ENCODE data around the gene LITAF.
"Not testable (repeated sequence)": the region's sequence is repeated elsewhere in the genome, so short reads cannot be mapped to it uniquely, and the experiment has no call there.

The LITAF gene

GRCh38 chr16:11511801-11512200 is 74.9 kb downstream of the LITAF start:
- no peaks in the 10 kb centered on the region for H3K4me1 Mint-ChIP-seq
- H3K27me3 Mint-ChIP-seq (ENCODE audit: low read depth) = peaks cover under 1% of the 10 kb centered on the region

GRCh38 chr16:11511328-11511727 is 75.4 kb downstream of the LITAF start:
- H3K36me3 Mint-ChIP-seq (ENCODE audit: low read depth) = no peaks in the 10 kb centered on the region
- H3K27ac Mint-ChIP-seq = no peak overlapping the region
- H3K4me1 Mint-ChIP-seq = no peaks in the 10 kb centered on the region
- no peaks in the 10 kb centered on the region for H3K9me3 Mint-ChIP-seq
- TF ChIP-seq, protein P1, sequence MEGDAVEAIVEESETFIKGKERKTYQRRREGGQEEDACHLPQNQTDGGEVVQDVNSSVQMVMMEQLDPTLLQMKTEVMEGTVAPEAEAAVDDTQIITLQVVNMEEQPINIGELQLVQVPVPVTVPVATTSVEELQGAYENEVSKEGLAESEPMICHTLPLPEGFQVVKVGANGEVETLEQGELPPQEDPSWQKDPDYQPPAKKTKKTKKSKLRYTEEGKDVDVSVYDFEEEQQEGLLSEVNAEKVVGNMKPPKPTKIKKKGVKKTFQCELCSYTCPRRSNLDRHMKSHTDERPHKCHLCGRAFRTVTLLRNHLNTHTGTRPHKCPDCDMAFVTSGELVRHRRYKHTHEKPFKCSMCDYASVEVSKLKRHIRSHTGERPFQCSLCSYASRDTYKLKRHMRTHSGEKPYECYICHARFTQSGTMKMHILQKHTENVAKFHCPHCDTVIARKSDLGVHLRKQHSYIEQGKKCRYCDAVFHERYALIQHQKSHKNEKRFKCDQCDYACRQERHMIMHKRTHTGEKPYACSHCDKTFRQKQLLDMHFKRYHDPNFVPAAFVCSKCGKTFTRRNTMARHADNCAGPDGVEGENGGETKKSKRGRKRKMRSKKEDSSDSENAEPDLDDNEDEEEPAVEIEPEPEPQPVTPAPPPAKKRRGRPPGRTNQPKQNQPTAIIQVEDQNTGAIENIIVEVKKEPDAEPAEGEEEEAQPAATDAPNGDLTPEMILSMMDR (IDR thresholded peaks at IDR 0.05; ENCODE audit: unreplicated experiment in 3 of 3) = no peak
- no peak overlapping the region for H3K4me3 Mint-ChIP-seq
- H3K27me3 Mint-ChIP-seq (ENCODE audit: low read depth) = no peaks in the 10 kb centered on the region

More at GRCh38 chr16:11511801-11512200, 74.9 kb downstream of the LITAF start:
- no peaks in the 10 kb centered on the region for H3K36me3 Mint-ChIP-seq (ENCODE audit: low read depth)
- TF ChIP-seq, protein P1 (IDR thresholded peaks at IDR 0.05; ENCODE audit: unreplicated experiment in 3 of 3) = no peak
- no peaks in the 10 kb centered on the region for H3K9me3 Mint-ChIP-seq
- no peak overlapping the region for H3K4me3 Mint-ChIP-seq
- H3K27ac Mint-ChIP-seq = no peak overlapping the region

DNA sequence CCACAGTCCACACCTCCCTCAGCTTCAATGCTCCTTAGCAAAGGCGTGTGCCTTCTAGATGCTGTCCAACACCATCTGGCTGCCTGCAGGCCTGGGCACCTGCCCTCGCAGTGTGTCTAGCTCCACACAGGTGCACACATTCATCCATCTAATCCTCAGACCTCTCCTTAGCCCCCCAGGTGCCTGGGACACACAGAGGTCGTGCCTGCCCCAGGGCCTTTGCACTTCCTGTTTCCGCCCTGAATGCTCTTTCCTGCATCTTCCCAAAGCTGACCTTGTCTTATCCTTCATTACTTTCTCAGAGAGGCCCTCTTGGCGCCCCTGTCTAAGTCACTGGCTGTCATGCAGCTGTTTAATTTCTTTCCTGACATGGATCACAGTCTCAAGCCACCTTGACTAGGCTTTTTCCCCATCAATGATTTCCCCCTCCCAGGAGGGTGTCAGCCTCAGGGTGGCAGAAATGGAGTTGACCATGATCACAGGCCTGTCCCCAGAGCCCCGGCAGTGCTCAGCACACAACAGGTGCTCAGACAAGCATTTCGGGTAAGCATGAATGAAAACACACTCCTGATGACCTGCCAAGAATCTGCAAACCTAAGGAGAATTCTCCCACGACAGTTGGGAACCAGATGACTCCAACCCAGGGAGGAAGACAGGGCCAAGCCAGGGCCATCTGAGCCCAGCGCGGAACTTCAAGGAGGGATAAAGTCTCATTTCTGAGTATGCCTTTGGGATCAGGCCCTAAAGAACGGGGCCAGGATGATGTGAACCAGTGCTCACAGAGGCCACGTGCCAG is 76.3 kb downstream of the LITAF start:
- Mint-ChIP-seq H3K27me3 (ENCODE audit: low read depth) (no peaks in the 10 kb centered on the region), H3K9me3 (no peaks in the 10 kb centered on the region), H3K4me1 (no peaks in the 10 kb centered on the region), H3K36me3 (ENCODE audit: low read depth) (no peaks in the 10 kb centered on the region), H3K4me3 (no peak overlapping the region), H3K27ac (peak overlapping the region in 1 of 3 experiments; percentile 54)
- TF ChIP-seq, protein P1 (IDR thresholded peaks at IDR 0.05; ENCODE audit: unreplicated experiment in 3 of 3) = no peak

DNA sequence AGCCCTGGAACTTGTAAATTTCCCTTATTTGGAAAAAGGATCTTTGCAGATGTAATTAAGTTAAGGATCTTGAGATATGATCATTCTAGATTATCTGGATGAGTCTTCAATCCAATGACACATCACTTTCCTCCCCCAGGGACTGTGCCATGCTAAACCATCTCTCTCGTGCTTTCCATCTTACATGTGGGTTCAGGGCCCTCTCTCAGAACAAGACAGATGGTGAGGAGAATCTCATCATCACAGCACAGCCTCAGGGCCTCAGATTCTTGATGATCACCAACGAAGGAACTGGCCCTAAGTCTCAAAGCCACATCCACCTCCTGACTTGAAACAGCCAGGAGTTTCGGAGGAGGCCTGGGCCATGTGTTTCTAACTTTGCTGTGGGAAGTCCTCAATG is 78.7 kb downstream of the LITAF start:
- Mint-ChIP-seq H3K27ac (no peak overlapping the region), H3K9me3 (no peaks in the 10 kb centered on the region), H3K4me1 (no peaks in the 10 kb centered on the region), H3K4me3 (no peak overlapping the region), H3K27me3 (ENCODE audit: low read depth) (no peaks in the 10 kb centered on the region), H3K36me3 (ENCODE audit: low read depth) (no peaks in the 10 kb centered on the region)
- TF ChIP-seq, protein P1 (IDR thresholded peaks at IDR 0.05; ENCODE audit: unreplicated experiment in 3 of 3) = no peak

DNA sequence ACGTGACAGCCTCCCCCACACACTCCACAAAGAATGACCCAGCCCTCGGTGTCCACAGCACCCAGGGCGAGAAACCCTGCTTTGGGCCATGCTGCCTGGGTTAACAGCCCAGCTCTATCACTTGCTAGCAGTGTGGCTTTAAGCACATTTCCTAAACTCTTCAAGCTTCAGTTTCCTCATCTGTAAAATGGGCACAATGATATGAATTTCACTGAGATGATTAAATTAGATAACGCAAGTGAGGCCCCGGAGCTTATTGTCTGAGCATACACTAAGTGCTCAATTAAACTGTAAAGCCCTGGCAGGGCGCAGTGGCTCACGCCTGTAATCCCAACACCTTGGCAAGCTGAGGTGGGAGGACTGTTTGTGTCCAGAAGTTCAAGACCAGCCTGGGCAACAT is 79.4 kb downstream of the LITAF start:
- Mint-ChIP-seq H3K27ac (no peak overlapping the region), H3K36me3 (ENCODE audit: low read depth) (no peaks in the 10 kb centered on the region), H3K4me1 (no peaks in the 10 kb centered on the region), H3K4me3 (no peak overlapping the region), H3K9me3 (no peaks in the 10 kb centered on the region), H3K27me3 (ENCODE audit: low read depth) (no peaks in the 10 kb centered on the region)
- TF ChIP-seq, protein P1 (IDR thresholded peaks at IDR 0.05; ENCODE audit: unreplicated experiment in 3 of 3) = no peak

GRCh38 chr16:11506741-11507305 is 79.9 kb downstream of the LITAF start:
- Mint-ChIP-seq H3K27ac (no peak overlapping the region), H3K36me3 (ENCODE audit: low read depth) (no peaks in the 10 kb centered on the region), H3K9me3 (no peaks in the 10 kb centered on the region), H3K4me1 (no peaks in the 10 kb centered on the region), H3K27me3 (ENCODE audit: low read depth) (no peaks in the 10 kb centered on the region), H3K4me3 (no peak overlapping the region)
- TF ChIP-seq, protein P1 (IDR thresholded peaks at IDR 0.05; ENCODE audit: unreplicated experiment in 3 of 3) = no peak

- not testable (repeated sequence) for H3K9me3 Mint-ChIP-seq; H3K4me3 Mint-ChIP-seq; H3K4me1 Mint-ChIP-seq; H3K27ac Mint-ChIP-seq; H3K27me3 Mint-ChIP-seq (ENCODE audit: low read depth); H3K36me3 Mint-ChIP-seq (ENCODE audit: low read depth)
Measured at GRCh38 chr16:11504261-11504660, 82.5 kb downstream of the LITAF start.

Measured in nephron (organoid).